Immature natural killer cell (primary cell): ENCODE data around the gene EIF4A3. TPM values are rescaled to one million over a fixed set of nuclear protein-coding genes. Genes with fewer than 3 reads are reported as not detected.
A peak's percentile ranks its signal among the peaks of the same experiment; 100 is the strongest.
"Not testable (repeated sequence)": the region's sequence is repeated elsewhere in the genome, so short reads cannot be mapped to it uniquely, and the experiment has no call there.

Experiments used
- DNase-seq, 3 donors: peaks; one replicate each; pipeline ENCODE4 v3.0.0; 2022; ENCODE audit warnings: mixed read lengths in 1 of 3
- H3K27ac Mint-ChIP-seq, 6 donors: one replicate each; pipeline ENCODE4 v1.8.0; 2020; ENCODE audit warnings: mixed read lengths in 6 of 6, mild to moderate bottlenecking in 5 of 6, inconsistent platforms in 4 of 6, moderate library complexity in 3 of 6
- H3K27me3 Mint-ChIP-seq, 3 donors: one replicate each; pipeline ENCODE4 v1.8.0; 2020 to 2021; ENCODE audit warnings: low read depth in 3 of 3, mild to moderate bottlenecking in 3 of 3, mixed read lengths in 3 of 3, moderate library complexity in 3 of 3, inconsistent platforms in 1 of 3
- H3K36me3 Mint-ChIP-seq, 3 donors: one replicate each; pipeline ENCODE4 v1.8.0; 2020; ENCODE audit warnings: mixed read lengths in 3 of 3, inconsistent platforms in 2 of 3, mild to moderate bottlenecking in 2 of 3
- H3K4me1 Mint-ChIP-seq, 2 donors: one replicate each; pipeline ENCODE4 v1.8.0; 2020; ENCODE audit warnings: inconsistent platforms in 2 of 2, mild to moderate bottlenecking in 2 of 2, mixed read lengths in 2 of 2, moderate library complexity in 1 of 2
- H3K4me3 Mint-ChIP-seq, 5 donors: one replicate each; pipeline ENCODE4 v1.8.0; 2020; ENCODE audit warnings: mild to moderate bottlenecking in 5 of 5, mixed read lengths in 5 of 5, inconsistent platforms in 3 of 5, moderate library complexity in 3 of 5
- H3K9me3 Mint-ChIP-seq, 6 donors: one replicate each; pipeline ENCODE4 v1.8.0; 2020; ENCODE audit warnings: mild to moderate bottlenecking in 6 of 6, mixed read lengths in 6 of 6, inconsistent platforms in 4 of 6, moderate library complexity in 3 of 6
- polyA plus RNA-seq, 3 donors: library from polyadenylated mRNA; unstranded; fragments of 300-500 nt; fragmentation: Illumina TruSeq; gene quantifications; one replicate each; pipeline ENCODE4 v1.2.3, GENCODE V29; 2021

EIF4A3 gene
- polyA plus RNA-seq, 3 donors from 2014 or later, result 70.7 to 124 (median 92.6) TPM

GRCh38 chr17:80163336-80163735 is 16.4 kb upstream of the EIF4A3 start:
- Mint-ChIP-seq H3K9me3 (no peaks in the 10 kb centered on the region), H3K4me3 (no peak overlapping the region), H3K27me3 (peaks cover 2 to 5% (median 2%) of the 10 kb centered on the region in 3 donors), H3K4me1 (no peaks in the 10 kb centered on the region), H3K36me3 (no peaks in the 10 kb centered on the region), H3K27ac (no peak overlapping the region)
- no peak for DNase-seq

GRCh38 chr17:80160536-80160935 is 13.6 kb upstream of the EIF4A3 start:
- Mint-ChIP-seq H3K36me3 (peaks cover 0 to 5% (median 0%) of the 10 kb centered on the region in 3 donors), H3K27ac (no peak overlapping the region), H3K4me1 (no peaks in the 10 kb centered on the region), H3K4me3 (peak overlapping the region in 1 of 5 donors; percentile 44), H3K27me3 (peaks cover 2 to 11% (median 6%) of the 10 kb centered on the region in 3 donors), H3K9me3 (peaks cover 4 to 11% (median 7%) of the 10 kb centered on the region in 6 donors)
- no peak for DNase-seq

DNA sequence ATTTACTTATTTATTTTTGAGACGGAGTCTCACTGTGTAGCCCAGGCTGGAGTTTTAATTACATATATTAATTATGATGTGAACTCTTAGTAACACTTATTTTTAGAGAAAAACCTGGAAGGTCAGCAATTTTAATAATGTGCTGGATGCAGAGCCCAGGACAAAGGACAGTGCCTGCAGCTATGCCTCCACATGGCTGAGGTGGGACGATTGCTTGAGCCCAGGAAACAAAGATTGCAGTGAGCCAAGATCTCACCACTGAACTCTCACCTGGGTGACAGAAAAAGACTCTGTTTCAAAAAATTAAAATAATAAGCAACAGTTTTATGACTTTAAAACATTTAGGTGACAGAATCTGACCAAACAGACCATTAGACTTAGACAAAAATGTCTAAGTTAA is 11.9 kb upstream of the EIF4A3 start:
- H3K9me3 Mint-ChIP-seq, result peaks cover 5 to 15% (median 8%) of the 10 kb centered on the region in 6 donors
- no peak overlapping the region for H3K4me3 Mint-ChIP-seq
- H3K36me3 Mint-ChIP-seq, result peaks cover 0 to 5% (median 0%) of the 10 kb centered on the region in 3 donors
- no peak overlapping the region for H3K27ac Mint-ChIP-seq
- no peak for DNase-seq
- no peaks in the 10 kb centered on the region for H3K4me1 Mint-ChIP-seq
- H3K27me3 Mint-ChIP-seq, result peaks cover 2 to 13% (median 4%) of the 10 kb centered on the region in 3 donors

GRCh38 chr17:80155600-80155999 is 8.7 kb upstream of the EIF4A3 start:
- H3K27me3 Mint-ChIP-seq, result peaks cover 3 to 12% (median 4%) of the 10 kb centered on the region in 3 donors
- not testable (repeated sequence) for H3K36me3 Mint-ChIP-seq, H3K4me3 Mint-ChIP-seq, DNase-seq, H3K27ac Mint-ChIP-seq, H3K4me1 Mint-ChIP-seq
- peaks cover 5 to 15% (median 8%) of the 10 kb centered on the region in 6 donors for H3K9me3 Mint-ChIP-seq

- Mint-ChIP-seq H3K9me3 (peaks cover 5 to 15% (median 8%) of the 10 kb centered on the region in 6 donors), H3K4me3 (no peak overlapping the region), H3K4me1 (peaks cover 0 to 5% of the 10 kb centered on the region in 2 donors), H3K36me3 (peaks cover 0 to 5% (median 0%) of the 10 kb centered on the region in 3 donors), H3K27ac (no peak overlapping the region), H3K27me3 (peaks cover 2 to 10% (median 4%) of the 10 kb centered on the region in 3 donors)
- DNase-seq, result no peak
These were observed 7.2 kb upstream of the EIF4A3 start for GRCh38 chr17:80154166-80154565.

- DNase-seq, result no peak
- Mint-ChIP-seq H3K36me3 (peaks cover 0 to 5% (median 0%) of the 10 kb centered on the region in 3 donors), H3K4me1 (peaks cover 5 to 14% of the 10 kb centered on the region in 2 donors), H3K27me3 (peaks cover 2 to 10% (median 4%) of the 10 kb centered on the region in 3 donors), H3K9me3 (peaks cover 5 to 15% (median 8%) of the 10 kb centered on the region in 6 donors), H3K27ac (no peak overlapping the region), H3K4me3 (no peak overlapping the region)
These were observed 6.1 kb upstream of the EIF4A3 start for GRCh38 chr17:80153004-80153403.

- H3K9me3 Mint-ChIP-seq, result peaks cover 5 to 15% (median 8%) of the 10 kb centered on the region in 6 donors
- no peak for DNase-seq
- peaks cover 3 to 10% (median 6%) of the 10 kb centered on the region in 3 donors for H3K27me3 Mint-ChIP-seq
- H3K4me3 Mint-ChIP-seq, result no peak overlapping the region
- H3K36me3 Mint-ChIP-seq, result peaks cover 0 to 6% (median under 1%) of the 10 kb centered on the region in 3 donors
- H3K27ac Mint-ChIP-seq, result peak overlapping the region in 1 of 6 donors; percentile 61
- peaks cover 11 to 17% of the 10 kb centered on the region in 2 donors for H3K4me1 Mint-ChIP-seq
These were observed 5.3 kb upstream of the EIF4A3 start for GRCh38 chr17:80152081-80152702.

- H3K9me3 Mint-ChIP-seq, result peaks cover 5 to 12% (median 6%) of the 10 kb centered on the region in 6 donors
- peaks cover 17 to 23% of the 10 kb centered on the region in 2 donors for H3K4me1 Mint-ChIP-seq
- H3K4me3 Mint-ChIP-seq, result peak overlapping the region in 1 of 5 donors; percentile 16
- no peak overlapping the region for H3K27ac Mint-ChIP-seq
- H3K36me3 Mint-ChIP-seq, result peaks cover 0 to 7% (median 4%) of the 10 kb centered on the region in 3 donors
- peaks cover 6 to 13% (median 8%) of the 10 kb centered on the region in 3 donors for H3K27me3 Mint-ChIP-seq
- no peak for DNase-seq
These were observed 4.4 kb upstream of the EIF4A3 start for GRCh38 chr17:80151333-80151732.

- Mint-ChIP-seq H3K27me3 (peaks cover 4 to 14% (median 8%) of the 10 kb centered on the region in 3 donors), H3K36me3 (peaks cover 1 to 7% (median 4%) of the 10 kb centered on the region in 3 donors), H3K9me3 (no peaks in the 10 kb centered on the region), H3K4me3 (peak overlapping the region; percentile 96 to 100 (median 99)), H3K27ac (peak overlapping the region; percentile 92 to 100 (median 98)), H3K4me1 (peaks cover 35 to 41% of the 10 kb centered on the region in 2 donors)
- peak in 2 of 3 donors; percentile 12 to 13 for DNase-seq
These were observed 550 bp downstream of the EIF4A3 start for GRCh38 chr17:80146121-80147034.

- H3K36me3 Mint-ChIP-seq, result peaks cover 6 to 12% (median 7%) of the 10 kb centered on the region in 3 donors
- no peak for DNase-seq
- H3K9me3 Mint-ChIP-seq, result no peaks in the 10 kb centered on the region
- peaks cover 4 to 14% (median 6%) of the 10 kb centered on the region in 3 donors for H3K27me3 Mint-ChIP-seq
- peak overlapping the region; percentile 43 to 94 (median 85) for H3K27ac Mint-ChIP-seq
- H3K4me3 Mint-ChIP-seq, result peak overlapping the region; percentile 83 to 95 (median 86)
- H3K4me1 Mint-ChIP-seq, result peaks cover 35 to 41% of the 10 kb centered on the region in 2 donors
These were observed 1.6 kb downstream of the EIF4A3 start for GRCh38 chr17:80145076-80146075.

DNA sequence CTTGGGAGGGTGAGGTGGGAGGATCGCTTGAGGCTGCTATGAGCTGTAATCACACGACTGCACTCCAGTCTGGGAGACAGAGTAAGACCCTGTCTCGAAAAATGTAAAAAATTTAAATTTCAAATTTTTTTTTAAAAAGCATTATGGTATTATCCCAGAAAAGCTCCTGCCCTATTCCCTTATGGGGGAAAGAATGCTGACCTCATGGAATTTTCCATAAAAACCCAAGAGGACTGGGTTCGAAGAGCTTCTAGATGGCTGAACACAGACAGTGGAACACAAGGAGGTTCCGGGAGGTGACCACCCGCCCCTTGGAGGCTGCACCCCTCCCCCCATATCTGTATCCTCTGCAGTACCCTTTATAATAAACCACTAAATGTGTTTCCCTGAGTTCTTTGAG is 4.0 kb downstream of the EIF4A3 start:
- H3K27me3 Mint-ChIP-seq, result peaks cover 4 to 14% (median 6%) of the 10 kb centered on the region in 3 donors
- H3K27ac Mint-ChIP-seq, result no peak overlapping the region
- H3K36me3 Mint-ChIP-seq, result peaks cover 23 to 33% (median 25%) of the 10 kb centered on the region in 3 donors
- peaks cover 25 to 34% of the 10 kb centered on the region in 2 donors for H3K4me1 Mint-ChIP-seq
- DNase-seq, result no peak
- H3K4me3 Mint-ChIP-seq, result no peak overlapping the region
- H3K9me3 Mint-ChIP-seq, result no peaks in the 10 kb centered on the region

- no peaks in the 10 kb centered on the region for H3K9me3 Mint-ChIP-seq
- no peak overlapping the region for H3K27ac Mint-ChIP-seq
- no peak overlapping the region for H3K4me3 Mint-ChIP-seq
- peaks cover 18 to 25% of the 10 kb centered on the region in 2 donors for H3K4me1 Mint-ChIP-seq
- DNase-seq, result no peak
- peaks cover 23 to 42% (median 34%) of the 10 kb centered on the region in 3 donors for H3K36me3 Mint-ChIP-seq
- peaks cover 0 to 6% (median 2%) of the 10 kb centered on the region in 3 donors for H3K27me3 Mint-ChIP-seq
These were observed 5.3 kb downstream of the EIF4A3 start for GRCh38 chr17:80141463-80142165.
